Right lobe of liver (tissue), 4 donors: ENCODE measurements around the gene TGFBI.

Experiments used
- POLR2A ChIP-seq: fragments of 450-650 bp; IDR thresholded peaks from one replicate; pipeline ENCODE4 v1.6.1; 2017; ENCODE audit warnings: antibody characterized with exemption, mild to moderate bottlenecking
- TF ChIP-seq, protein P1 (sequence below), 4 donors: fragments of 200-600 bp in 3 of 4; fragments of 450-650 bp in 1 of 4; IDR thresholded peaks; one replicate each; pipeline versions ENCODE4 v1.5.1 to v1.8.0; 2016 to 2022; ENCODE audit warnings: antibody characterized with exemption in 4 of 4, mild to moderate bottlenecking in 2 of 4
- donor health status: DM: no; HTN: no; CAD: no.
- donor health status: DM: no; HTN: no; CAD: no.
- donor health status: DM: no; HTN: yes; CAD: no.

DNA sequence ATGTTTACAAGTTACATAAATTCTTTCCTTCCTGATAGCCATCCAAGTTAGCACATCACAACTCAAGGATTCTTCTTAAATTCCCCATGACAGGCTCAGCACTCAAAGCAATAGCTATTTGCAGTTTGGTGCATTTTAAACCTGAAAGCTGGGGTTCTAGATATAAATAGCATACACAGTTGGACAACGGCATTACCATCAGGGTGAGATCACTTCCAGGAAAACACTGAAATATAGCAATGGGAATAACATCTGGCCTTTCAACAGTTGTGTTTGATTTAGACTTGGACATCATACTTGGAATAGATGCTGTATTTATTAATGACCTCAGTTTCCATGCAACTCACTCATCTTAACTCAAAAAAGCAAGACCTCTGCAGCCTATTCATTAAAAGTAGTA lies 49.3 kb upstream of the TGFBI start:
- TF ChIP-seq POLR2A, result no peak
- TF ChIP-seq, protein P1, sequence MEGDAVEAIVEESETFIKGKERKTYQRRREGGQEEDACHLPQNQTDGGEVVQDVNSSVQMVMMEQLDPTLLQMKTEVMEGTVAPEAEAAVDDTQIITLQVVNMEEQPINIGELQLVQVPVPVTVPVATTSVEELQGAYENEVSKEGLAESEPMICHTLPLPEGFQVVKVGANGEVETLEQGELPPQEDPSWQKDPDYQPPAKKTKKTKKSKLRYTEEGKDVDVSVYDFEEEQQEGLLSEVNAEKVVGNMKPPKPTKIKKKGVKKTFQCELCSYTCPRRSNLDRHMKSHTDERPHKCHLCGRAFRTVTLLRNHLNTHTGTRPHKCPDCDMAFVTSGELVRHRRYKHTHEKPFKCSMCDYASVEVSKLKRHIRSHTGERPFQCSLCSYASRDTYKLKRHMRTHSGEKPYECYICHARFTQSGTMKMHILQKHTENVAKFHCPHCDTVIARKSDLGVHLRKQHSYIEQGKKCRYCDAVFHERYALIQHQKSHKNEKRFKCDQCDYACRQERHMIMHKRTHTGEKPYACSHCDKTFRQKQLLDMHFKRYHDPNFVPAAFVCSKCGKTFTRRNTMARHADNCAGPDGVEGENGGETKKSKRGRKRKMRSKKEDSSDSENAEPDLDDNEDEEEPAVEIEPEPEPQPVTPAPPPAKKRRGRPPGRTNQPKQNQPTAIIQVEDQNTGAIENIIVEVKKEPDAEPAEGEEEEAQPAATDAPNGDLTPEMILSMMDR (IDR thresholded peaks at IDR 0.05), result no peak
